B cell (primary cell): ENCODE data around the gene PSMD12. TPM values are rescaled to one million over a fixed set of nuclear protein-coding genes. Genes with fewer than 3 reads are reported as not detected.

ENCODE experiments used
- ATAC-seq: fragments of 200-7000 bp; cut with Tn5 transposase; one replicate; pipeline ENCODE4 v1.10.0; 2021; ENCODE audit warnings: low read depth, mild to moderate bottlenecking, moderate number of reproducible peaks, moderate library complexity
- CTCF ChIA-PET: fragments of 350-600 bp; sonication (Branson Sonifier 250); formaldehyde crosslinking; loops from one replicate; lab custom pipeline; 2021; ENCODE audit warnings: antibody characterized with exemption, inconsistent platforms; lab: Charles Lee
- POLR2A ChIA-PET: fragments of 350-600 bp; sonication (Branson Sonifier 250); formaldehyde crosslinking; loops from one replicate; lab custom pipeline; 2021; ENCODE audit warnings: antibody characterized with exemption; lab: Charles Lee
- DNase-seq: peaks from one replicate; pipeline ENCODE4 v3.0.0; 2013
- H2AFZ ChIP-seq: 2 replicates; pipeline ENCODE4 v1.6.1; 2012; ENCODE audit warnings: mild to moderate bottlenecking, low read depth, low read length; ENCODE audit not compliant: insufficient read depth, poor library complexity, severe bottlenecking
- H3K27ac ChIP-seq, 2 donors: 1 replicate in 1 of 2; 2 replicates in 1 of 2; pipeline ENCODE4 v1.5.1; 2012 to 2013; ENCODE audit warnings: low read length in 2 of 2, mild to moderate bottlenecking in 2 of 2, moderate library complexity in 1 of 2
- H3K27me3 ChIP-seq, 4 experiments: fragments of 200-600 bp in 1 of 4; sonication (generic) in 1 of 4; replicated peaks in 1 of 4; 1 replicate in 2 of 4; 2 replicates in 2 of 4; pipeline versions ENCODE4 v1.6.1 to v1.7.0; 2013 to 2016; ENCODE audit warnings: low read length in 3 of 4, mild to moderate bottlenecking in 2 of 4, mixed read lengths in 1 of 4, moderate library complexity in 1 of 4; ENCODE audit not compliant: insufficient read depth in 4 of 4, control insufficient read depth in 3 of 4; ENCODE audit errors: control extremely low read depth in 1 of 4
- H3K36me3 ChIP-seq, 2 experiments: replicated peaks in 1 of 2; 1 replicate in 1 of 2; 2 replicates in 1 of 2; pipeline versions ENCODE4 v1.6.1 to v1.7.1; 2013; ENCODE audit warnings: low read length in 1 of 2; ENCODE audit not compliant: insufficient read depth in 2 of 2, control insufficient read depth in 1 of 2; ENCODE audit errors: control extremely low read depth in 1 of 2, extremely low read depth in 1 of 2
- H3K4me1 ChIP-seq, 2 donors: fragments of 200-600 bp in 1 of 2; sonication (generic) in 1 of 2; 1 replicate in 1 of 2; 2 replicates in 1 of 2; pipeline versions ENCODE4 v1.5.1 to v1.6.1; 2013 to 2017; ENCODE audit warnings: low read length in 2 of 2; ENCODE audit not compliant: control insufficient read depth in 2 of 2, insufficient read depth in 2 of 2
- H3K4me2 ChIP-seq: replicated peaks from 2 replicates; pipeline ENCODE3; 2012; ENCODE audit warnings: mild to moderate bottlenecking, low read depth, low read length; ENCODE audit not compliant: poor library complexity, severe bottlenecking
- H3K4me3 ChIP-seq, 5 experiments: fragments of 200-600 bp in 1 of 5; sonication (generic) in 1 of 5; 1 replicate in 3 of 5; 2 replicates in 2 of 5; pipeline versions ENCODE4 v1.5.1 to v1.7.0; 2011 to 2016; ENCODE audit warnings: low read length in 4 of 5, mild to moderate bottlenecking in 4 of 5, low read depth in 2 of 5, control low read depth in 1 of 5, moderate library complexity in 1 of 5; ENCODE audit not compliant: insufficient read depth in 1 of 5; ENCODE audit errors: control extremely low read depth in 1 of 5, extremely low read depth in 1 of 5
- H3K79me2 ChIP-seq: fragments of 200-600 bp; sonication (generic); one replicate; pipeline ENCODE4 v1.6.0; 2016; ENCODE audit warnings: low read length; ENCODE audit not compliant: control insufficient read depth, insufficient read depth
- H3K9ac ChIP-seq: fragments of 200-600 bp; sonication (generic); 2 replicates; pipeline ENCODE4 v1.6.1; 2017; ENCODE audit warnings: mild to moderate bottlenecking, low read length, moderate library complexity
- H3K9me3 ChIP-seq, 3 donors: one replicate each; pipeline versions ENCODE4 v1.6.1 to v1.7.1; 2013; ENCODE audit warnings: low read length in 2 of 3; ENCODE audit not compliant: control insufficient read depth in 2 of 3, insufficient read depth in 1 of 3; ENCODE audit errors: control extremely low read depth in 1 of 3
- H4K20me1 ChIP-seq: 2 replicates; pipeline ENCODE4 v1.6.0; 2012; ENCODE audit warnings: mild to moderate bottlenecking, low read length; ENCODE audit not compliant: insufficient read depth, control insufficient read depth, poor library complexity, severe bottlenecking
- H3K27ac Mint-ChIP-seq: one replicate; pipeline ENCODE4 v1.8.0; 2021; ENCODE audit warnings: mixed read lengths
- H3K27me3 Mint-ChIP-seq: one replicate; pipeline ENCODE4 v1.8.0; 2021; ENCODE audit warnings: mixed read lengths
- H3K4me1 Mint-ChIP-seq: one replicate; pipeline ENCODE4 v1.8.0; 2021; ENCODE audit warnings: mixed read lengths
- H3K4me3 Mint-ChIP-seq: one replicate; pipeline ENCODE4 v1.8.0; 2021; ENCODE audit warnings: mixed read lengths
- H3K9me3 Mint-ChIP-seq: one replicate; pipeline ENCODE4 v1.8.0; 2022; ENCODE audit warnings: mixed read lengths; ENCODE audit not compliant: insufficient read depth
- EZH2 ChIP-seq: IDR thresholded peaks from 2 replicates; pipeline ENCODE4 v1.6.1; 2012; ENCODE audit warnings: borderline replicate concordance, low read depth, mild to moderate bottlenecking, moderate library complexity, low read length; ENCODE audit not compliant: insufficient read depth, poor library complexity, severe bottlenecking
- WGBS: methylation state at CpG from one replicate; pipeline ENCODE4 v1.1.5; 2013; ENCODE audit warnings: missing lambda C conversion rate; ENCODE audit not compliant: insufficient coverage; 5-methylcytosine and 5-hydroxymethylcytosine counted together
- intact Hi-C: fragments of 100-400 bp; cut with micrococcal nuclease; formaldehyde crosslinking; loops from one replicate; pipeline ENCODE4 v1.10.0; 2022
- polyA plus RNA-seq: library from polyadenylated mRNA; depleted of rRNA; stranded (reverse); fragments of >200 nt; gene quantifications from 2 replicates; pipeline ENCODE4 v1.2.3, GENCODE V29; 2012
- total RNA-seq, 2 donors: library from RNA; stranded (reverse); fragments of 120-200 nt in 1 of 2; gene quantifications; 1 replicate in 1 of 2; 2 replicates in 1 of 2; pipeline versions ENCODE4 v1.2.3 to v1.2.4, GENCODE V29; 2013 to 2022
- TF ChIP-seq, protein P1 (sequence below): fragments of 200-600 bp; IDR thresholded peaks from one replicate; pipeline ENCODE4 v1.8.0; 2022; ENCODE audit warnings: antibody characterized with exemption, mild to moderate bottlenecking

The PSMD12 gene
- total and polyA plus RNA-seq, 2 donors (not counting 1 experiment from before 2014, with no cell fraction given) = 6.4 to 36.7 TPM

DNA sequence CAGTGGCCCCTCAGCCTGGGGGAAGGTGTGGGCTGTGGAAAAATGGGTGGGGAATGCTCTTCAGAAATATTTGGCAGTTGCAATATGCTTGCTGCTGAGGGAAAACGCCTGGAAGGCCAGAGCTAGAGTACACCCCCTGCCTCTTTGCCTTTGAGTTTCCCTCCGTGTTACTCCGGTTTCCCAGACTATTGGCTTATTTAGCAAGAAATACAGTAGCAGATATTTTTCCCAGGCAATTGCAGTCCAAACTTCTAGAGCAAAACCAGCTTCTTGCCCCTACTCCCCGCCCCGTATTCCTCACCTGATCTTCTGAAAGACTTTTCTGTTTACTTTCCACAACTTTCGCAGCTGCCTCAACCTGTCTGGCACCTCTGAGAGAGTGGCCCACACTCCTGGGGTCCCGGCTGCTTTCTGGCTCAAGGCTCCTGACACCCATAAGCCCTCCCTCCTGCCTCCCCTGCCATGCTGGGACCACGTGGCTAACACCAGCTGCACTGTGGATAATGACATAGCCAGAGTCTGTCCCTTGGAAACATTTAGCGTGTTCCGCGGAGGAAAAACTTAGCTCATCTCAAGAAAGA is 75.6 kb downstream of the PSMD12 start:
- Mint-ChIP-seq H3K27ac (no peak overlapping the region), H3K9me3 (no peaks in the 10 kb centered on the region), H3K27me3 (no peaks in the 10 kb centered on the region), H3K4me1 (peaks cover 9% of the 10 kb centered on the region), H3K4me3 (no peak overlapping the region)
- intact Hi-C loops = loop anchor here (5.0 kb wide), 1 partner anchor 68 kb away; no protein-coding TSS in a partner anchor
- CTCF ChIA-PET = interaction anchor here (0.6 to 1.1 kb wide), 2 partner anchors 311 to 444 kb away, joined by 3 read pairs; no protein-coding TSS in a partner anchor
- H3K4me1 ChIP-seq = peaks cover 0 to 3% of the 10 kb centered on the region in 2 donors
- no peak overlapping the region for H2AFZ ChIP-seq
- no peaks in the 10 kb centered on the region for H3K27me3 ChIP-seq
- H3K4me3 ChIP-seq = no peak overlapping the region
- POLR2A ChIA-PET = no interaction called here
- no peak for TF ChIP-seq EZH2
- TF ChIP-seq, protein P1, sequence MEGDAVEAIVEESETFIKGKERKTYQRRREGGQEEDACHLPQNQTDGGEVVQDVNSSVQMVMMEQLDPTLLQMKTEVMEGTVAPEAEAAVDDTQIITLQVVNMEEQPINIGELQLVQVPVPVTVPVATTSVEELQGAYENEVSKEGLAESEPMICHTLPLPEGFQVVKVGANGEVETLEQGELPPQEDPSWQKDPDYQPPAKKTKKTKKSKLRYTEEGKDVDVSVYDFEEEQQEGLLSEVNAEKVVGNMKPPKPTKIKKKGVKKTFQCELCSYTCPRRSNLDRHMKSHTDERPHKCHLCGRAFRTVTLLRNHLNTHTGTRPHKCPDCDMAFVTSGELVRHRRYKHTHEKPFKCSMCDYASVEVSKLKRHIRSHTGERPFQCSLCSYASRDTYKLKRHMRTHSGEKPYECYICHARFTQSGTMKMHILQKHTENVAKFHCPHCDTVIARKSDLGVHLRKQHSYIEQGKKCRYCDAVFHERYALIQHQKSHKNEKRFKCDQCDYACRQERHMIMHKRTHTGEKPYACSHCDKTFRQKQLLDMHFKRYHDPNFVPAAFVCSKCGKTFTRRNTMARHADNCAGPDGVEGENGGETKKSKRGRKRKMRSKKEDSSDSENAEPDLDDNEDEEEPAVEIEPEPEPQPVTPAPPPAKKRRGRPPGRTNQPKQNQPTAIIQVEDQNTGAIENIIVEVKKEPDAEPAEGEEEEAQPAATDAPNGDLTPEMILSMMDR = no peak
- ATAC-seq (no peak), DNase-seq (no peak)
- H3K79me2 ChIP-seq = no peaks in the 10 kb centered on the region
- no peak overlapping the region for H3K9ac ChIP-seq
- WGBS = 95% methylated on average over 7 of the region's 11 CpGs
- H4K20me1 ChIP-seq = no peaks in the 10 kb centered on the region
- no peak overlapping the region for H3K27ac ChIP-seq
- H3K9me3 ChIP-seq = no peaks in the 10 kb centered on the region
- H3K36me3 ChIP-seq = no peaks in the 10 kb centered on the region
- no peak overlapping the region for H3K4me2 ChIP-seq

DNA sequence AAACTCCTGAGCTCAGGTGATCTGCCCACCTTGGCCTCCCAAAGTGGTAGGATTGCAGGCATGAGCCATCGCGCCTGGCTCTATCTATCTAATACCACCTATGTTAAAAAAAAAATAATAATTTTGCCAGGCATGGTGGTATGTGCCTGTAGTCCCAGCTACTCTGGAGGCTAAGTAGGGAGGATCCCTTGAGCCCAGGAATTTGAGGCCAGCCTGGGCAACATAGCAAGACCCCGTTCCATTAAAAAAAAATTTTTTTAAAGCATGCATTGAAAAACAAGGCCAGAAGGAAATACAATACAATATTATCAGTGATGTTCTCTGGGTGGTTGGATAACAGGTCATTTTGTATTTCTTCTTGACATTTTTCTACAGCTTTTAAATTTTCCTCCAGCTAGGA is 76.1 kb downstream of the PSMD12 start:
- intact Hi-C loops = loop anchor here (5.0 kb wide), 1 partner anchor 68 kb away; no protein-coding TSS in a partner anchor
- ATAC-seq (no peak), DNase-seq (no peak)
- Mint-ChIP-seq H3K9me3 (no peaks in the 10 kb centered on the region), H3K27me3 (no peaks in the 10 kb centered on the region), H3K4me3 (no peak overlapping the region), H3K4me1 (peaks cover 9% of the 10 kb centered on the region), H3K27ac (no peak overlapping the region)
- H3K4me1 ChIP-seq = peaks cover 0 to 3% of the 10 kb centered on the region in 2 donors
- TF ChIP-seq, protein P1 = no peak
- no peak for TF ChIP-seq EZH2
- H3K27ac ChIP-seq = no peak overlapping the region
- H3K27me3 ChIP-seq = no peaks in the 10 kb centered on the region
- ChIA-PET CTCF (interaction anchor here (0.6 to 1.1 kb wide), 2 partner anchors 312 to 444 kb away, joined by 3 read pairs; no protein-coding TSS in a partner anchor), POLR2A (no interaction called here)
- WGBS = no CpG with 5 or more reads among the region's 3 CpGs
- H3K9ac ChIP-seq = no peak overlapping the region
- H3K4me2 ChIP-seq = no peak overlapping the region
- no peaks in the 10 kb centered on the region for H3K36me3 ChIP-seq
- no peak overlapping the region for H2AFZ ChIP-seq
- no peak overlapping the region for H3K4me3 ChIP-seq
- no peaks in the 10 kb centered on the region for H4K20me1 ChIP-seq
- no peaks in the 10 kb centered on the region for H3K79me2 ChIP-seq
- no peaks in the 10 kb centered on the region for H3K9me3 ChIP-seq
